Spleen (tissue), 7 donors: ENCODE measurements around the gene SSPN.

Experiments
- CTCF ChIP-seq, 11 experiments: fragments of 200-600 bp in 7 of 11; fragments of 450-650 bp in 4 of 11; sonication (generic) in 4 of 11; IDR thresholded peaks in 8 of 11; conservative IDR thresholded peaks in 3 of 11; 1 replicate in 7 of 11; 2 replicates in 4 of 11; pipeline versions ENCODE4 v1.4.0 to v1.8.0; 2016 to 2021; ENCODE audit warnings: antibody characterized with exemption in 11 of 11, inconsistent platforms in 4 of 11, mild to moderate bottlenecking in 1 of 11
- POLR2A ChIP-seq, 3 donors: fragments of 450-650 bp; IDR thresholded peaks; one replicate each; pipeline ENCODE4 v1.5.1; 2017; ENCODE audit warnings: antibody characterized with exemption in 3 of 3, mild to moderate bottlenecking in 1 of 3
- donor health status: DM: no; HTN: no; CAD: no; lungs with moderate emphysema.
- donor health status: DM: no; HTN: no; CAD: no.
- donor health status: DM: no; HTN: no; CAD: no.

- no peak for TF ChIP-seq CTCF (IDR thresholded peaks at IDR 0.05 in 8 of 11, conservative IDR thresholded peaks at IDR 0.05 in 3 of 11)
- no peak for TF ChIP-seq POLR2A (IDR thresholded peaks at IDR 0.05)
These were observed 43.9 kb downstream of the SSPN start for GRCh38 chr12:26239122-26239851.
